A673 (cell line): ENCODE results near the gene FXYD2. TPM values are rescaled to one million over a fixed set of nuclear protein-coding genes. Genes with fewer than 3 reads are reported as not detected.

Experiments
- BruUV-seq: library from RNA; stranded (reverse); fragments of 400-500 nt; replicated peaks from 2 replicates; lab custom pipeline; 2021; lab: Mats Ljungman, UMichigan
- CTCF ChIA-PET: fragments of 300-600 bp; sonication (Branson Sonifier 250); formaldehyde crosslinking; loops from one replicate; lab custom pipeline; 2022; ENCODE audit warnings: antibody characterized with exemption; lab: Charles Lee
- POLR2A ChIA-PET: fragments of 300-600 bp; sonication (Branson Sonifier 250); formaldehyde crosslinking; loops from one replicate; lab custom pipeline; 2022; ENCODE audit warnings: antibody characterized with exemption; ENCODE audit not compliant: low non-redundant PET; lab: Charles Lee
- DNase-seq: peaks from one replicate; pipeline ENCODE4 v3.0.0-alpha.2; 2015; ENCODE audit warnings: low spot score
- H3K27ac ChIP-seq: fragments of 200-600 bp; sonication (generic); 2 replicates; pipeline ENCODE4 v1.5.1; 2016; ENCODE audit warnings: mixed run types, low read depth, mild to moderate bottlenecking, mixed read lengths, antibody characterized with exemption, low read length; ENCODE audit not compliant: poor library complexity, severe bottlenecking
- H3K27me3 ChIP-seq: fragments of 200-600 bp; sonication (generic); replicated peaks from 2 replicates; pipeline ENCODE4 v1.6.1; 2017; ENCODE audit warnings: mixed run types, low read depth, mild to moderate bottlenecking, mixed read lengths, antibody characterized with exemption, low read length; ENCODE audit not compliant: insufficient read depth, poor library complexity
- H3K36me3 ChIP-seq: fragments of 200-600 bp; sonication (generic); 2 replicates; pipeline ENCODE4 v1.6.1; 2016; ENCODE audit warnings: mixed run types, mild to moderate bottlenecking, mixed read lengths, antibody characterized with exemption, low read length; ENCODE audit not compliant: insufficient read depth, poor library complexity, severe bottlenecking
- H3K4me1 ChIP-seq: fragments of 200-600 bp; sonication (generic); 2 replicates; pipeline ENCODE4 v1.6.1; 2017; ENCODE audit warnings: mixed run types, mild to moderate bottlenecking, mixed read lengths, antibody characterized with exemption, low read length; ENCODE audit not compliant: insufficient read depth, poor library complexity, severe bottlenecking
- H3K4me3 ChIP-seq: fragments of 200-600 bp; sonication (generic); 2 replicates; pipeline ENCODE4 v1.5.1; 2016; ENCODE audit warnings: low read depth, mixed run types, mild to moderate bottlenecking, mixed read lengths, low read length; ENCODE audit not compliant: poor library complexity, severe bottlenecking
- H3K9me3 ChIP-seq: fragments of 200-600 bp; sonication (generic); 2 replicates; pipeline ENCODE4 v1.6.1; 2016; ENCODE audit warnings: mixed run types, low read depth, mild to moderate bottlenecking, mixed read lengths, antibody characterized with exemption, low read length; ENCODE audit not compliant: poor library complexity, severe bottlenecking
- CTCF ChIP-seq: fragments of 300-800, 200-600 bp; sonication (generic); conservative IDR thresholded peaks from 2 replicates; pipeline ENCODE4 v1.5.1; 2017; ENCODE audit warnings: low read depth, mild to moderate bottlenecking, antibody characterized with exemption, low read length, moderate library complexity, mixed read lengths
- EZH2 ChIP-seq: fragments of 200-600 bp; sonication (generic); IDR thresholded peaks from 2 replicates; pipeline ENCODE4 v1.6.1; 2017; ENCODE audit warnings: borderline replicate concordance, low read depth, mild to moderate bottlenecking, mixed read lengths, antibody characterized with exemption, low read length; ENCODE audit not compliant: poor library complexity, severe bottlenecking
- intact Hi-C: fragments of 100-400 bp; cut with micrococcal nuclease; formaldehyde crosslinking; loops from one replicate; pipeline ENCODE4 v1.10.0; 2022; ENCODE audit not compliant: unreplicated experiment
- total RNA-seq: library from RNA; stranded (reverse); gene quantifications from 2 replicates; pipeline ENCODE4 v1.2.3, GENCODE V29; 2021

The FXYD2 gene
- total RNA-seq, 1 experiment from 2014 or later = not detected

- BruUV-seq = no TSS peak
- Histone ChIP-seq H3K9me3 (no peaks in the 10 kb centered on the region), H3K4me1 (no peaks in the 10 kb centered on the region), H3K27me3 (no peaks in the 10 kb centered on the region), H3K36me3 (no peaks in the 10 kb centered on the region), H3K4me3 (no peak overlapping the region), H3K27ac (no peak overlapping the region)
- TF ChIP-seq CTCF (no peak), EZH2 (no peak)
- ChIA-PET POLR2A (no interaction called here), CTCF (no interaction called here)
- DNase-seq = no peak
- intact Hi-C loops = no loop called here
Observed at GRCh38 chr11:117830072-117830471, 5.5 kb upstream of the FXYD2 start.

- Histone ChIP-seq H3K36me3 (no peaks in the 10 kb centered on the region), H3K4me3 (no peak overlapping the region), H3K27me3 (no peaks in the 10 kb centered on the region), H3K27ac (no peak overlapping the region), H3K9me3 (no peaks in the 10 kb centered on the region), H3K4me1 (no peaks in the 10 kb centered on the region)
- DNase-seq = no peak
- ChIA-PET POLR2A (no interaction called here), CTCF (no interaction called here)
- no peak for TF ChIP-seq CTCF
- TF ChIP-seq EZH2 = no peak
- BruUV-seq = no TSS peak
- intact Hi-C loops = no loop called here
Observed at GRCh38 chr11:117829369-117829725, 4.8 kb upstream of the FXYD2 start.

GRCh38 chr11:117828611-117829368 is 4.2 kb upstream of the FXYD2 start:
- no peaks in the 10 kb centered on the region for H3K4me1 ChIP-seq
- H3K27ac ChIP-seq = no peak overlapping the region
- H3K9me3 ChIP-seq = no peaks in the 10 kb centered on the region
- no peaks in the 10 kb centered on the region for H3K36me3 ChIP-seq
- intact Hi-C loops = no loop called here
- CTCF ChIA-PET = no interaction called here
- BruUV-seq = no TSS peak
- no peaks in the 10 kb centered on the region for H3K27me3 ChIP-seq
- H3K4me3 ChIP-seq = no peak overlapping the region
- TF ChIP-seq CTCF = no peak
- POLR2A ChIA-PET = no interaction called here
- DNase-seq = peak; percentile 35
